ENCODE data around the gene CLEC2D. TPM values are rescaled to one million over a fixed set of nuclear protein-coding genes. Genes with fewer than 3 reads are reported as not detected.

CLEC2D gene
- total and polyA plus RNA-seq, 4 donors = 0.16 to 3.7 (median 3.0) TPM

DNA sequence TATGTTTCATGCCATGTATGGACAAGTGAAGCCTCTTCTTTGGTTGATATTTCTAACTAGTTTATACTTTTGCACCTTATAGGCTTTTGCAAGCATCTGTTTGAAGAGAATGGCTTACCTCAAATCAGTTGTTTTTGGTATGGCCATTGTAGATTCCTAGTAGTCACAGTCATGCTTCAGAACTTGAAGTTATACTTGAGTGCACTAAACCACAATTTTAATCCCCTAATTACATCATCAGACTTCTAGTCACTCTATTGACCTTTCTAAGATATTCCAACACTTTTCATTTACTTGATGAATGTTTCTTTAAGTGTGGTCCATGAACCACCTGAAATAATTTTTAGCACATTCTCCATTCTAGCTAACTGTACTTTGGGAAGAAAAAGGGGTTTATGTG is 43.2 kb upstream of the CLEC2D start:
- no peaks in the 10 kb centered on the region for H3K4me1 ChIP-seq (ENCODE audit: control insufficient read depth in 4 of 4, insufficient read depth in 4 of 4, low read length in 3 of 4)
- TF ChIP-seq, protein P1, sequence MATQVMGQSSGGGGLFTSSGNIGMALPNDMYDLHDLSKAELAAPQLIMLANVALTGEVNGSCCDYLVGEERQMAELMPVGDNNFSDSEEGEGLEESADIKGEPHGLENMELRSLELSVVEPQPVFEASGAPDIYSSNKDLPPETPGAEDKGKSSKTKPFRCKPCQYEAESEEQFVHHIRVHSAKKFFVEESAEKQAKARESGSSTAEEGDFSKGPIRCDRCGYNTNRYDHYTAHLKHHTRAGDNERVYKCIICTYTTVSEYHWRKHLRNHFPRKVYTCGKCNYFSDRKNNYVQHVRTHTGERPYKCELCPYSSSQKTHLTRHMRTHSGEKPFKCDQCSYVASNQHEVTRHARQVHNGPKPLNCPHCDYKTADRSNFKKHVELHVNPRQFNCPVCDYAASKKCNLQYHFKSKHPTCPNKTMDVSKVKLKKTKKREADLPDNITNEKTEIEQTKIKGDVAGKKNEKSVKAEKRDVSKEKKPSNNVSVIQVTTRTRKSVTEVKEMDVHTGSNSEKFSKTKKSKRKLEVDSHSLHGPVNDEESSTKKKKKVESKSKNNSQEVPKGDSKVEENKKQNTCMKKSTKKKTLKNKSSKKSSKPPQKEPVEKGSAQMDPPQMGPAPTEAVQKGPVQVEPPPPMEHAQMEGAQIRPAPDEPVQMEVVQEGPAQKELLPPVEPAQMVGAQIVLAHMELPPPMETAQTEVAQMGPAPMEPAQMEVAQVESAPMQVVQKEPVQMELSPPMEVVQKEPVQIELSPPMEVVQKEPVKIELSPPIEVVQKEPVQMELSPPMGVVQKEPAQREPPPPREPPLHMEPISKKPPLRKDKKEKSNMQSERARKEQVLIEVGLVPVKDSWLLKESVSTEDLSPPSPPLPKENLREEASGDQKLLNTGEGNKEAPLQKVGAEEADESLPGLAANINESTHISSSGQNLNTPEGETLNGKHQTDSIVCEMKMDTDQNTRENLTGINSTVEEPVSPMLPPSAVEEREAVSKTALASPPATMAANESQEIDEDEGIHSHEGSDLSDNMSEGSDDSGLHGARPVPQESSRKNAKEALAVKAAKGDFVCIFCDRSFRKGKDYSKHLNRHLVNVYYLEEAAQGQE (IDR thresholded peaks at IDR 0.05) = no peak
- TF ChIP-seq FOXA2 (IDR thresholded peaks at IDR 0.05) (no peak), FOXA1 (IDR thresholded peaks at IDR 0.05) (no peak), GABPA (IDR thresholded peaks at IDR 0.05 in 1 of 2, conservative IDR thresholded peaks at IDR 0.05 in 1 of 2) (no peak), EGR1 (IDR thresholded peaks at IDR 0.05; ENCODE audit: low read depth in 2 of 2) (no peak), JUND (IDR thresholded peaks at IDR 0.05) (no peak)
- H3K27me3 ChIP-seq (ENCODE audit: control insufficient read depth in 4 of 4, insufficient read depth in 4 of 4, low read length in 3 of 4) = no peaks in the 10 kb centered on the region
- no peak overlapping the region for H3K27ac ChIP-seq (ENCODE audit: low read depth in 1 of 2, low read length in 2 of 2)
- no peak overlapping the region for H3K9ac ChIP-seq (ENCODE audit: low read depth in 1 of 2, low read length in 2 of 2)
- no peak overlapping the region for H3K4me3 ChIP-seq (ENCODE audit: low read depth in 1 of 3, low read length in 3 of 3)
- no peaks in the 10 kb centered on the region for H3K36me3 ChIP-seq (ENCODE audit: control insufficient read depth in 4 of 4, insufficient read depth in 3 of 4, low read depth in 1 of 4, low read length in 3 of 4)
- H3K9me3 ChIP-seq (ENCODE audit: control insufficient read depth in 4 of 4, low read length in 3 of 4) = no peaks in the 10 kb centered on the region
- no peak for DNase-seq (ENCODE audit: low spot score)

GRCh38 chr12:9626821-9627220 is 42.7 kb upstream of the CLEC2D start:
- Histone ChIP-seq H3K36me3 (ENCODE audit: control insufficient read depth in 4 of 4, insufficient read depth in 3 of 4, low read depth in 1 of 4, low read length in 3 of 4) (no peaks in the 10 kb centered on the region), H3K9me3 (ENCODE audit: control insufficient read depth in 4 of 4, low read length in 3 of 4) (no peaks in the 10 kb centered on the region), H3K9ac (ENCODE audit: low read depth in 1 of 2, low read length in 2 of 2) (no peak overlapping the region), H3K27me3 (ENCODE audit: control insufficient read depth in 4 of 4, insufficient read depth in 4 of 4, low read length in 3 of 4) (no peaks in the 10 kb centered on the region), H3K4me1 (ENCODE audit: control insufficient read depth in 4 of 4, insufficient read depth in 4 of 4, low read length in 3 of 4) (no peaks in the 10 kb centered on the region), H3K4me3 (ENCODE audit: low read depth in 1 of 3, low read length in 3 of 3) (no peak overlapping the region), H3K27ac (ENCODE audit: low read depth in 1 of 2, low read length in 2 of 2) (no peak overlapping the region)
- no peak for TF ChIP-seq MAX (IDR thresholded peaks at IDR 0.05)
- TF ChIP-seq SP1 (IDR thresholded peaks at IDR 0.05) = no peak
- no peak for TF ChIP-seq GABPA (IDR thresholded peaks at IDR 0.05 in 1 of 2, conservative IDR thresholded peaks at IDR 0.05 in 1 of 2)
- no peak for TF ChIP-seq RAD21 (IDR thresholded peaks at IDR 0.05)
- no peak for TF ChIP-seq HNF4A (conservative IDR thresholded peaks at IDR 0.05)
- TF ChIP-seq RXRA (IDR thresholded peaks at IDR 0.05) = no peak
- no peak for TF ChIP-seq EGR1 (IDR thresholded peaks at IDR 0.05; ENCODE audit: low read depth in 2 of 2)
- TF ChIP-seq ZBTB33 (IDR thresholded peaks at IDR 0.05) = no peak
- TF ChIP-seq, protein P1 (IDR thresholded peaks at IDR 0.05) = no peak
- no peak for TF ChIP-seq CTCF (IDR thresholded peaks at IDR 0.05; ENCODE audit: low read depth, low read length, missing input control)
- no peak for TF ChIP-seq NR2F2 (IDR thresholded peaks at IDR 0.05)
- no peak for TF ChIP-seq TAF1 (conservative IDR thresholded peaks at IDR 0.05)
- TF ChIP-seq FOXA1 (IDR thresholded peaks at IDR 0.05) = no peak
- TF ChIP-seq YY1 (IDR thresholded peaks at IDR 0.05) = no peak
- TF ChIP-seq HNF4G (IDR thresholded peaks at IDR 0.05) = no peak
- TF ChIP-seq FOXA2 (IDR thresholded peaks at IDR 0.05) = no peak
- no peak for DNase-seq (ENCODE audit: low spot score)
- 89% methylated on average over 2 of the region's 2 CpGs for WGBS

Data from liver (tissue), 9 donors.